HG03064 (cell line): ENCODE measurements around the gene PSG5.
"Not testable (repeated sequence)": the region's sequence is repeated elsewhere in the genome, so short reads cannot be mapped to it uniquely, and the experiment has no call there.

Source experiments
- ATAC-seq: cut with Tn5 transposase; IDR thresholded peaks from one replicate; pipeline ENCODE4 v1.9.1; 2021; ENCODE audit warnings: low read depth; ENCODE audit not compliant: unreplicated experiment

Gene PSG5

DNA sequence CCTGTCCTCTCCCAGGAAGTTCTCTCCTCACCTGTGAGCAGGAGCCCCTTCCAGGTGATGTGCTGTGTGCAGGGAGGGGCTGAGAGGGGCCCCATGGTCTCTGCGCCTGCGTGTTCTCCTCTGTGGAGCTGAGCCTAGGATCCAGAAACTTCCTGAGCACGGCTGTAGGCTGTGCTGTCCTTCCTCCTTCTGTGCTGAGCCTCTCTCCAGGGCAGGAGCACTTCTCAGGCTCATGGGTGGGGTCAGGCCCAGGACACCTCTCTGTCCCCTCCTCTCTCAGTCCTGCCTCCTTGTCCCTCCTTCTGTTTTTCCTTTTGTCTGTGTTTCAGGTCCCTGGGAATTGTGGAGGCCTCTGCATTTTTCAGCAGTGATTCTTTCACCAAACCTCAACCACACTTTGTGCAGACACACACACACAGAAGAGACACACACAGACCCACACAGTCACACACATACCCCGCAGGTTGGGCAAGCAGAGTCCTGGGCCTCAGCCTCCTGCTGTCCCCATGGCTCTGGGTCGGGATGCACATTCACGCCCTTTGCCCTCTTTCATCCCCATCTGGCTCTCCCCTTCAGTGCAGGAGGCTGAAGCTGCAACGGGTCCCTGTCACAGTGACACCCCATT lies at the start of gene PSG5:
TSS of gene PSG5 (minus strand) at position 226 of the 625 bp plus-strand sequence. CDS start at position 95, 131 bp downstream.
- ATAC-seq = not testable (repeated sequence)

DNA sequence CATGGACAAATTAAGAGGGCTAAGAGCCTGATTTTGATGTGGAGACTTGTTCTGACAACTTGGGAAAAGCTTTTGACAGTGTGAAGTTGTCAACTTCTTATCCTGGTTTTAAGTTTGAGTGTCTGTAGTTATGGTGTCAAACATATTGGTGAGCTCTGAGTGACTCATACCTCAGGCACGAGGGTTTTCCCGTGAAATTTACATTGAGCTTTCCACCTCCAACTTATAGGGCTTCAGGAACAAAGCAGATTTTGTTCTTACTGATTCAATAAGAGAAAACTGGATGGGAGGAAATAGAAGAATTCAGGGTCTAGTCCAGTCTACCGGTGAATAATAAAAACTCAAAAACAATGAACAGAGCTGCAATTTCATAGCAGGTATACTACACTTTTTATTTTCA lies 49.4 kb upstream of the PSG5 start:
- not testable (repeated sequence) for ATAC-seq

DNA sequence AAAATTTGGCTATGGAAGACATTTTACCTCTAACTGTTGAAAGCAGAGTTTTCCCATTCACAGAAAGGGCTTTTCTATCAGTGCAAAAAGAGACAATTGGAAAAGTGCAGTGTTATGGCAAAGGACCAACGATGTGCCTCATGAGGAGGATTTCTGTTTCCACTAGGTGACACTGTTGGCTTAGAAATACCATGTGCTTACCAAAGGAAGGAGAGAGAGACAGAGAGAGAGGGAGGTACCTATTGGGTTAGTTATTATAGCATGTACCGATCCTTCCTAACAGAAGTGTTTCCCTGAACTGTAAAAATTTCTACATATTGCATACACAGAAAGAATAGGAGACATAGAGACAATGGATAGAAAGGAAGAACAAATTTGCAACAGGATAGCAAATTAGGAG lies 43.0 kb upstream of the PSG5 start:
- no peak for ATAC-seq

DNA sequence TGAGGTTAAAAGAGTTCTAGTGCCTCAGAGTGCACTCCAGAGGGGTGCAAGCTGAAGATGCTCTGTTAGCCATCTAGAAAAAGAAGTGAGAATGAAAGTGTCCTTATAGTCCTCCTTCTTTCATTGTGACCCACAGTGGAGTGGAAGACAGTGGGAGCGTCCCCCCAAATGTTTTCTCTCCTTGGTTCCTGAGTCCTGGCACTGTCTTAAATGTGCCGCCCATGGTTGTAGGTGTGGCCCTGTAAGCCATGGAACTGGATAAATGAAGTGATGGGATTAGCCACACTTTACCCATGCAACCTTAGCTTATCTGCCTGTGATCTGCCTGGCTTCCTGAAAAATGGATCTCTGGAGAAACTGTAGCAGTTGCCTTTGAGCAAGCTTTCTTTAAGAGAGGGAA lies 42.4 kb upstream of the PSG5 start:
- not testable (repeated sequence) for ATAC-seq

DNA sequence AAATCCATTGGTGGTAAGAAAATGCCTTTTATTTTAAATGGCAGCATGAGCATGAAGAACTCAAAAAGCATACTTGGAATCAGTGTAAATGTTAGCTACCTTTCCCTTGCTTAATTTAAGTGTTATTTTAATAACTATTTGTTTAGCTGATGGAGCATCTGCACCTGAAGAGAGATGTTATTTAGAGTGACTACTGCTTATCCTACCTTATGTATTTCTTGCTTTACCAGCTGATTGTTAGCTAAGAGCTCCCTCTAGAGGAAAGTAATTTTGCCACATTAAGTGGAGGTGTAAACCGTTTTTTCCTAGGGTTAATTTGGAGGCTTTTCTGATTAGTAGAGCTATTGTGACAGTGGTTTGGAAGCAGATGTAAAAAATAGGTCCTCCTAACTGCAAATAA lies 40.6 kb upstream of the PSG5 start:
- not testable (repeated sequence) for ATAC-seq

DNA sequence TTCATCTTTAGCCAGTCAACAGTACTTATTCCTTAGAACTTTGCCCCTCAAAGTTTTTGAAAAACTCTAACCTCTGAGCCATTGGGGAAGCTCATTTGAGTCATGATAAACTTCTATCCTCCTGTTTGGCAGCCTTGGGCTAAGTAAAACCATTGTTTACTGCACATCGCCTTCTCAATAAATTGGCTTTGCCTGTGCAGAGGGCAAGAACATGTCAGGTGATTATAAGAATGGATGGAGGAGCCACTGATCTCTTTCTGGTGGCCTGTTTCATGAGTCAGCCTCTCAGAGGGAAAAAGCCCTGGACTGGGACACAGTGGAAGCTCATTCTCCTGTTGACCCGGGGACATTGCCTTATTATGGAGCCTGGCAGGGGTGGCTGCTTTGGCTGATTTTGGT lies 38.5 kb upstream of the PSG5 start:
- no peak for ATAC-seq

DNA sequence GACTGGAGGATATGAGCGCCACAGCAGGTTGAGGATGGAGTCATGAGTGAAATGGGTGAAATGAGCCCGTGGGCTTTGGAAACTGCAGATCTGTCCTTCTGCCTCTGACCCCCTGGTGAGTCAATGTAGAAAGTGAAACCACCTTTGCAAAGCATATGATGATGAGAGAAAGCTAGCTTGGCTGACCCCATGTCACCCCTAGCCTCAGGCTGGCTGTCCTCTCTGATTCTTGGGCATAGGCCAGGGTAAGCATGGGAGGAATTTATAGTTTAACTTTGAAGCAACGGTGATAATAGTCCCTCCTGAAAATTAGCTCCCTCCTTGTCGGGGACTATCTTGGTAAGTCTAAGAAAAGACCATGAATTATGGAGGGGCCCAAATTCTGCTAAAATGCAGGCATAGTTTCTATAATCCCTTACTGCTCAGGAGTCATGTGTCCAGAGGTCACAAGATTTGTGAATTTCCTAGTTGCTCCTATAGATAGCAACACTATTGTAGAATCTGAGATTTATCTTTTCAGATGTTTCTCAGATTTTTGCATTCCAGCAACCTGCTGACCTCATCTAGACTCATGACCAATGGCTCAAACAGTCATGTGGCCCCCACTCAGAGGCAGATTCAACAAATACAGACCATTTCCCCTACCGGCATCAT lies 38.0 kb upstream of the PSG5 start:
- ATAC-seq = not testable (repeated sequence)

DNA sequence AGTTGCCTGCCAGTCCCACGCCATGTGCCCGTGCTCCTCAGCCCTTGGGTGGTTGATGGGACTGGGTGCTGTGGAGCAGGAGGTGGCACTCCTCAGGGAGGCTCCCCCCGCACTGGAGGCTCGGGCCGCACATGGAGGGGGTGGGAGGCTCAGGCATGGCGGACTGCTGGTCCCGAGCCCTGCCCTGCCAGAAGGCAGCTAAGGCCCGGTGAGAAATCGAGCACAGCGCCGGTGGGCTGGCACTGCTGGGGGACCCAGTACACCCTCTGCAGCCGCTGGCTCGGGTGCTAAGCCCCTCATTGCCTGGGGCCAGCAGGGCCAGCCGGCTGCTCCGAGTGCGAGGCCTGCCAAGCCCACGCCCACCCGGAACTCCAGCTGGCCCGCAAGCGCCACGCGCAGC lies 35.6 kb upstream of the PSG5 start:
- ATAC-seq = not testable (repeated sequence)

DNA sequence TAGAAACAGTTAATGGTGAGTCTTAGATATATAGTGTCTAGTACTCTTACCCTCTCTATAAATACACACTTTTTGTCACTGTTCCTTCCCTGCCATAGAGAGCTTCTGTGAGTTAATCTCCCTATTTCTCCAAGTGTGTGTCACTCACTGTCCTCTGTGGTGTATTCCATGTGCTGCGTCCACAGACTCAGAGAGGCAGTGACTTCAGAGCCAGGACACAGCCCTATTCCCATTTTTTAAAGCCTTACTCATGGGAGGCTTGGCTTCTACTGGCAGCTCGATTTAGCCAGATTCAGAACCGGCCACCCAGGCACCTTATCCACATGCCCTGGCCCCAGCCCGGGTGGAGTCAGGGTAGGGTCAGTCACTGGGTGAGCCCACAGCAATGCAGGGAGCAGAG lies 32.8 kb upstream of the PSG5 start:
- ATAC-seq = not testable (repeated sequence)

DNA sequence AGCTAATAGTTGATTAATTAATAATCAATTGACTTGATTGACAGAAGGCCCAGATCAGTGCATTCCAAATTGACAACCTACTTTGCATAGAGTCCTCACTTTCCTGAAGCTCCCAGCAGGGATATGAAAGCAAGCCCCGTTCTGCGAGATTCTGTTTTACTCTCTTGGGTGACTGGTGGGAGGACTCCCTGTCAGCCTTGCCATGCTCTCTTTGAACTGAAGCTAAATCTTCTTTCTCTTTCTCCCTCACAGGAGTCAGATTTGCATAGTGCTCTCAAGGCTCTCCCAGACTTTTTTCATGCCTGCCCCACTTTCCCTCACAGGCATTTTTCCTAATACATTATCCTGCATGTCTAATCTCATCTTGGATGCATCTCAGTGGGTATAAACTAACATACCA lies 29.5 kb upstream of the PSG5 start:
- not testable (repeated sequence) for ATAC-seq

DNA sequence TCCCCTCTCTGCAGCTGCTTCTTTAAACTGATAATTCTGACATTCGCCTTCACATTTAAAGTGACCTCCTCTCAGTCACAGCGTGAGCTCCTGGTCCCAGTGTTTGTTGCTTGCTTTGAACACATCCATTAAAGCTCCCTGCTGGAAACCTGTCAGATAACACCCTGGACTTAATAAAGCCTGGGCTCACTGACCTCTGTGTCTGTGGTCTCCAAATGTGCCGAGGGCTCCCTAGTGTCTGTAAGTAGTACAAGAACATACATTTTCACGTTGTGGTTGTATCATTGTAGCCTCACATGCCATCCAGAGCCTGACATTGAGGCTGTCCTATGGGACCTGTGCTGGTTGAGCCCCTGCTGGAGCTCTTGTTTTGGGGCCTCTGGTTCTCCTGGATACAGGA lies 21.7 kb upstream of the PSG5 start:
- no peak for ATAC-seq

DNA sequence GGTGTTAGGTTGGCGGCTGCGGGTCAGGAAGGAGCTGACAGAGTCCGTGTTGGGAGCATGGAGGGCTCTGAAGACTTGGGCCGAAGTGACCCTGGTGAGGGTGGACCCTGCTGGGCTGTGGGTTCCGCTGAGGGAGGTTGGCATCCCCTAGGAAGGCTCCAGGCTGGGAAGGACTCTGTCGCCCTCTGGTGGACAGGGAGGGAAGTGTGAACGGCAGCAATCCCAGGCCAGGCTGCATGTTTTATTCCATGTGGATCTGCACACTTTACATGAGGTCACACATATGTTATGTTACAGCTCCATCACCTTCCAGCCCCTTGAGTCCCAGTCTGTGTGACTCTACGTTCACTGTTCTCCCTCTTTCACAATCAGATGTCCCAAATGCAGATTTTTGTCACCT lies 20.8 kb upstream of the PSG5 start:
- ATAC-seq = not testable (repeated sequence)

DNA sequence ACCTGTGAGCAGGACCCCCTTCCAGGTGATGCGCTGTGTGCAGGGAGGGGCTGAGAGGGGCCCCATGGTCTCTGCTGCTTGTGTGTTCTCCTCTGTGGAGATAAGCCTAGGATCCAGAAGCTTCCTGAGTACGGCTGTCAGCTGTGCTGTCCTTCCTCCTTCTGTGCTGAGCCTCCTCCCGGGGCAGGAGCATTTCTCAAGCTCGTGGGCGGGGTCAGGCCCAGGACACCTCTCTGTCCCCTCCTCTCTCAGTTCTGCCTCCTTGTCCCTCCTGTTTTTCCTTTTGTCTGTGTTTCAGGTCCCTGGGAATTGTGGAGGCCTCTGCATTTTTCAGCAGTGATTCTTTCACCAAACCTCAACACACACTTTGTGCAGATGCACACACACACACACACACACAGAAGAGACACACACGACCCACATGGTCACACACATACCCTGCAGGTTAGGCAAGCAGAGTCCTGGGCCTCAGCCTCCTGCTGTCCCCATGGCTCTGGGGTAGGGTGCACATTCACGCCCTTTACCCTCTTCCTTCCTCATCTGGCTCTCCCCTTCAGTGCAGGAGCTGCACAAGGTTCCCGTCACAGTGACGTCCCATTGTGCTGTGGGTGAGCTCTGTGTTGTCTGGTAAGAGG lies 19.3 kb upstream of the PSG5 start, which contains the start of gene PSG4:
TSS of gene PSG4 (minus strand) at position 168 of the 635 bp plus-strand sequence. CDS start at position 66, 102 bp downstream.
- ATAC-seq = not testable (repeated sequence)

DNA sequence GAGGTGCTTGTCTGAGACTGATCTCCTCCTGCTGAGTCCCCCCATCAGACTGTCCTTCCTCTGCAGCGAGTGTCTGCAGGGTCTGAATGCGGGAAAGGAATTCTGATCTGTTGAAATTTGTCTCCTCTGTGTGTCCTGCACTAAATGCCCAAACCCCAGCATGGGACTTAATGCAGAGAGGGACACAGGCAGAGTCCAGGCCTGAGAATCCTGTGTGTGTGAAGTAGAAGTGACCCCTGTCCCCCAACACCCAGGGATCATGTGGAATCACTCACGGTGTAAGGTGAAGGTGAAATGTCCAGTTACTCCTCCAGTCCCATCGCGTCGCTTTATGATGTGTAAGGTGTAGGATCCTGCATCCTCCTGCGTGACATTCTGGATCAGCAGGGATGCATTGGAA lies 17.3 kb upstream of the PSG5 start:
- ATAC-seq = not testable (repeated sequence)

DNA sequence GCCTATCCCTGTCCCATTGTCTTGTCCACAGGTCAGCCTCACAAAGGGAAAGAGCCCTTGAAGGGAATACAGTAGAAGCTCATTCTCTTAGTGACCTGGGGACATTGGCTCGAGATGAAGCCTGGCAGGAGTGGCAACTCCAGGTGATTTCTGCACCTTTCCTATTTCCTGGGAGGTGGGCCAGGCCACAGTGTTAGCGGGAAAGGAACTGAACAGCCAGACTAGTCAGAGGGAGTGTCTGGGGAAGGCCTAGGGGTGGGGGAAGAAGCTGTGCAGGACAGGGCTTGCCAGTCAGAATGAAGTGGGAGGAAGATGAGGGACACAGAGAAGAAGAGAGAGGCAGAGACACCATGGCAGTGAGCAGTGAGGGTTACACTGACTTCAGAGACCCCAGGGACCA lies 15.6 kb upstream of the PSG5 start:
- ATAC-seq = not testable (repeated sequence)

DNA sequence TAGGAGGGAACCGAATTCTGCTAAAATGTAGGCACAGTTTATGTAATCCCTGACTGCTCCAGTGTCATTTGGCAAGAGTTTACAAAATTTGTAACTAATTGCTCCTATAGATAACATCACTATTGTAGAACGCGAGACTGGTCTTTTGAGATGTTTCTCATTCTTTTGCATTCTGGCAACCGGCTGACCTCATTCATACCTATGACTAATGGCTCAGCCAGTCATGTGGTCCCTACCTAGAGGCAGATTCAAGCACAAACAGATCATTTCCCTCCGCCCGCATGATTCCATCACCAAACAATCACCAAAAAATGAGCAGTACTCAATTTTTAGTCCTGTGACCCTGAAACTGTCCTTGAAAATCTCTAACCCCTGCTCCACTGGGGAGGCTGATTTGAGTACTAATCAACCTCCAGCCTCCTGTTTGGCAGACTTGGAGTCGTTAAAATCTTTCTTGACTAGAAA lies 15.0 kb upstream of the PSG5 start:
- not testable (repeated sequence) for ATAC-seq

DNA sequence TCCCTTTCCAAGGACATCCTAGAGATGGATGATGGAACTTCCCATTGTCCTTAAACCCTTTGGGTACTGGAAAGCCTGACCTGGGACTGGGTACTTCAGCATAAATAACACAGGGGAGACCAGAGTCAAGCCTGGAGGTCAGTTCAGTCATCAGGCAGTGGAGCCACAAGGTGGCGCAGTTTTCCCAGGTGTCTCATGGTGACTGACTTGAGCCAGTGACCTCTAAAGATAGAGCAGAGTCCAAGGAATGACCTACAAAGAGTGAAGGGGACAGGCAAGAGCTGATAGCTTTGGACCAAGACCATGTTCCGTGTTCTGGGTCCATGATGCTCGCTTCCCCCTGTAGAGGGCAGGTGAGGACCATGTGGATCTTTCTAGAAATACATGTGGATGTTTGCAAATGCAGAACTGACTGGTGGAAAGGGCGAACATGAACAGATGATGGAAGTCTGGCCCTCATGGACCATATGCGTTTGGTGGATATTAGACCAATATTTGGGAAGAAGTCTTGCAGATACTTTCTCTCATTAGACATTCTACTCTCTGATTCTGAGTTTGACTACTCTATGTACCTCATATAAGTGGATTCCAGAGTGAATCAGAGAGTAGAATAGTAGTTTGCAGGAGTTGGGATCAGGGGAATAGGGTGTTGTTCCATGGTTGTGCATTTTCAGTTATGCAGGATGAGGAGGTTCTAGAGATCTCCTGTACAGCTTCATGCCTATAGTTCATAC lies 12.5 kb upstream of the PSG5 start:
- not testable (repeated sequence) for ATAC-seq

DNA sequence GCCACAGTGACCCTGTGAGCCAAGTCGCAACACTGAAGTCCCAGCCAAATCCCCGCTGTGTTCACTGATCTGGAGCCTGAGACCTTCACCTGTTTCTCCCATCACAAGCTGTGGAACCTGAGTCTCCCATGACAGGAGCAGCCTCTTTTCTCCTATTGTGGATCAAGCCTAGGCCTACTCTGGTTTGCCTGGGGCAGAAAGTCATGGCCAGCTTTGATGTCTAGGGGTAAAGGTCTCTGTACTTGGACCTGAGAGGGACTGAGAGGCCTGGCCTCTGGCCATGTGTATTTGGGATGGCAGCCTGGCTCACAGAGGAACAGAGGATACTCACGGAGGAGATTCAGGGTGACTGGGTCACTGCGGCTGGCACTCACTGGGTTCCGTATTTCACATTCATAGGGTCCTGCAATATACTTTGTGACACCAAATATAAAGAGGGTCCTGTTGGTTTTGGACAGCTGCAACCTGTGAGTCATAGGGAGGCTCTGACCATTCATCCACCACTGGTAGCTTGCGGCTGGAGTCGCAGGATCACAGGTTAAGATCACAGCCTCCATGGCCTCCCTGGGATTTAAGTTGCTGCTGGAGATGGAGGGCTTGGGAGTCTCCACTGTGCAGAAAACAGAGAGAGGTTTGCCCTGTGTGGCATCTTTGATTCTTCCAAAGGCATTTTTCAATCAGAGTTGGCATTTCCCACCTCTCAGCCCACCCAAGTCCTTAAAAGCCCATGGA lies 11.5 kb upstream of the PSG5 start:
- not testable (repeated sequence) for ATAC-seq

DNA sequence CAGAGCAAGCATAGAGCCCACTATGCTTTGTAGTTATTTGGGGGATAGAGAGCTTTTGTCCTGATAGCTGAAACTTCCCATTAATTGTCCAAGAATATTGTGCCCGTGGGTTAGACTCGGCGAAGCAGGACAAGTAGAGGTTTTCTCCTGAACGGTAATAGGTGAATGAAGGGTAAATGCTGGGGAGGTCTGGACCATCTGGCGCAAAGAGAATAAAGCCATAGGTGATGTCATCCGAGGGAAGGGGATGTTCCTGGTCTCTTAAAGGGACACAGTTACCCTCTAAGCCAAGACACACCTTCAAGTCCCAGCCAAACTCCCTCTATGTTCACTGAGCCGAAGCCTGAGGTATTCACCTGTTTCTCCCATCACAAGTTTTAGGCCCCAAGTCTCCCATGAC lies 8.1 kb upstream of the PSG5 start:
- ATAC-seq = not testable (repeated sequence)
